Lung (tissue), 12 donors: Measurements from ENCODE around the gene TTLL13. TPM values are rescaled to one million over a fixed set of nuclear protein-coding genes. Genes with fewer than 3 reads are reported as not detected.
A peak's percentile ranks its signal among the peaks of the same experiment; 100 is the strongest.

Source experiments
- ATAC-seq: fragments of 200-7000 bp; cut with Tn5 transposase; one replicate; pipeline ENCODE4 v1.9.1; 2020; ENCODE audit warnings: moderate number of reproducible peaks; ENCODE audit not compliant: insufficient read depth, low FRiP score
- DNase-seq, 3 donors: peaks; one replicate each; pipeline ENCODE4 v3.0.0-alpha.2; 2013 to 2017
- H3K27ac ChIP-seq, 2 donors: one replicate each; pipeline ENCODE4 v1.5.1; 2013; ENCODE audit warnings: mild to moderate bottlenecking in 2 of 2, moderate library complexity in 2 of 2, control low read depth in 1 of 2, inconsistent platforms in 1 of 2, low read depth in 1 of 2, low read length in 1 of 2
- H3K27me3 ChIP-seq, 3 donors: one replicate each; pipeline ENCODE4 v1.5.1; 2013; ENCODE audit warnings: low read length in 2 of 3; ENCODE audit not compliant: control insufficient read depth in 3 of 3, insufficient read depth in 3 of 3
- H3K36me3 ChIP-seq, 4 donors: one replicate each; pipeline ENCODE4 v1.5.1; 2013; ENCODE audit warnings: low read length in 4 of 4, mild to moderate bottlenecking in 1 of 4, moderate library complexity in 1 of 4; ENCODE audit not compliant: control insufficient read depth in 4 of 4, insufficient read depth in 4 of 4
- H3K4me1 ChIP-seq, 5 donors: one replicate each; pipeline ENCODE4 v1.5.1; 2013; ENCODE audit warnings: low read length in 5 of 5, mild to moderate bottlenecking in 2 of 5, moderate library complexity in 1 of 5; ENCODE audit not compliant: control insufficient read depth in 5 of 5, insufficient read depth in 5 of 5
- H3K4me3 ChIP-seq: one replicate; pipeline ENCODE4 v1.5.1; 2013; ENCODE audit warnings: mild to moderate bottlenecking, control low read depth, moderate library complexity
- H3K9ac ChIP-seq, 2 donors: one replicate each; pipeline ENCODE4 v1.5.1; 2013; ENCODE audit warnings: low read length in 2 of 2, control low read depth in 1 of 2; ENCODE audit not compliant: insufficient read depth in 1 of 2
- H3K9me3 ChIP-seq, 4 donors: one replicate each; pipeline ENCODE4 v1.5.1; 2013; ENCODE audit warnings: low read length in 3 of 4, mild to moderate bottlenecking in 1 of 4, moderate library complexity in 1 of 4; ENCODE audit not compliant: control insufficient read depth in 4 of 4, insufficient read depth in 3 of 4
- WGBS, 2 donors: extraction: QIAGEN DNeasy Blood & Tissue Kit; methylation state at CpG; one replicate each; pipeline ENCODE4 v1.1.7; 2013; 5-methylcytosine and 5-hydroxymethylcytosine counted together
- polyA plus RNA-seq, 2 donors: library from polyadenylated mRNA; stranded (reverse); fragments of 200-250 nt; gene quantifications; one replicate each; pipeline ENCODE4 v1.2.1, GENCODE V29; 2013
- total RNA-seq, 2 donors: library from RNA; depleted of rRNA in 1 of 2; stranded (reverse); fragments of >200 nt in 1 of 2; gene quantifications; one replicate each; pipeline ENCODE4 v1.2.1, GENCODE V29; 2014 to 2021
- TF ChIP-seq, protein P1 (sequence below): IDR thresholded peaks from 2 replicates; pipeline ENCODE4 v1.5.1; 2012; ENCODE audit warnings: mild to moderate bottlenecking; ENCODE audit errors: control extremely low read depth, extremely low read depth
- donor health status: control.
- donor health status: control.
- donor health status: Bipolar disorder and iron deficiency.
- donor health status: healthy.
- donor health status: DM: yes; HTN: yes; CAD: no.

Gene TTLL13
- total and polyA plus RNA-seq, 4 donors = 0.11 to 1.4 (median 0.23) TPM

DNA sequence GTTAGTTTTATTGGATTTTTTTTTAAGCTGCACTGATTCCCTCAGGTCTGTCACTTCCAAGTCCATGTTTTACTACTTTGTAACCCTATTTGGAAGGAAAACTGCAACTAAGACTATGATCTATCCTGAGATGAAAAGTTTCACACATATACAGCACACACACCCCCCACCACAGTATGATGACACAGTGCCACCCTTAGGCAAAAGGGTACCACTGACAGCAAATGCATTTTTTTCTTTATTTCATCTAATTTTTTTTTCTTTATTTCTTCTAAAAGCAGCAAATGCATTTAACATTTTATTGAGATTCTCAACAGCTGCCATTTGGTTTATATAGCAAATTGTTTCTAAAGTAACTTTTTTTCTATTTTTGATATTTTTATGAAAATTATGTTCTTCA, 37.3 kb downstream of the TTLL13 start:
- no peak overlapping the region for H3K4me3 ChIP-seq
- no peaks in the 10 kb centered on the region for H3K9me3 ChIP-seq
- TF ChIP-seq, protein P1, sequence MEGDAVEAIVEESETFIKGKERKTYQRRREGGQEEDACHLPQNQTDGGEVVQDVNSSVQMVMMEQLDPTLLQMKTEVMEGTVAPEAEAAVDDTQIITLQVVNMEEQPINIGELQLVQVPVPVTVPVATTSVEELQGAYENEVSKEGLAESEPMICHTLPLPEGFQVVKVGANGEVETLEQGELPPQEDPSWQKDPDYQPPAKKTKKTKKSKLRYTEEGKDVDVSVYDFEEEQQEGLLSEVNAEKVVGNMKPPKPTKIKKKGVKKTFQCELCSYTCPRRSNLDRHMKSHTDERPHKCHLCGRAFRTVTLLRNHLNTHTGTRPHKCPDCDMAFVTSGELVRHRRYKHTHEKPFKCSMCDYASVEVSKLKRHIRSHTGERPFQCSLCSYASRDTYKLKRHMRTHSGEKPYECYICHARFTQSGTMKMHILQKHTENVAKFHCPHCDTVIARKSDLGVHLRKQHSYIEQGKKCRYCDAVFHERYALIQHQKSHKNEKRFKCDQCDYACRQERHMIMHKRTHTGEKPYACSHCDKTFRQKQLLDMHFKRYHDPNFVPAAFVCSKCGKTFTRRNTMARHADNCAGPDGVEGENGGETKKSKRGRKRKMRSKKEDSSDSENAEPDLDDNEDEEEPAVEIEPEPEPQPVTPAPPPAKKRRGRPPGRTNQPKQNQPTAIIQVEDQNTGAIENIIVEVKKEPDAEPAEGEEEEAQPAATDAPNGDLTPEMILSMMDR = peak; percentile 31
- DNase-seq (peak in 2 of 3 donors; percentile 48 to 49), ATAC-seq (no peak)
- H3K27me3 ChIP-seq = no peaks in the 10 kb centered on the region
- no peaks in the 10 kb centered on the region for H3K36me3 ChIP-seq
- no peak overlapping the region for H3K27ac ChIP-seq
- no peaks in the 10 kb centered on the region for H3K4me1 ChIP-seq
- no peak overlapping the region for H3K9ac ChIP-seq

DNA sequence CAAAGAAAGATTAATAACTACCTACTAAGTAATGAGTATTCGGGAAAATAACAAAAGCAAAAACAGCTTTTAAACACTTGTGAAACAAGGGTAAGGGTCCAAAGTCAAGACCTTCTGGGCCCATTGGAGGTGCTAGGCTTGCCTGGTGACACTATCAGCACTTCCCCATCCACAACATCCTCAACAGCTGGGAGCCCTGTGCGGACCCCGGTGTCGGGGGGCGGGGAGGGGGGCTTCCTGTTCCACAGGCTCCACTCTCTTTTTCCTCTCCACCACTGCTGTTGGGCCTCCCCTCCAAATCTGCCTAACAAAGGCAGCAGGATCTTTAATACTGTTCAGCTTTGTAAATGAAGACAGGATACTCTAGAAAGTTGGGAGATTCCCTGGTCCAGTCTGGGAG, 37.7 kb downstream of the TTLL13 start:
- Histone ChIP-seq H3K36me3 (no peaks in the 10 kb centered on the region), H3K9me3 (peaks cover 0 to under 1% (median 0%) of the 10 kb centered on the region in 4 donors), H3K9ac (no peak overlapping the region), H3K4me1 (peaks cover 0 to 2% (median 0%) of the 10 kb centered on the region in 5 donors), H3K27me3 (no peaks in the 10 kb centered on the region), H3K4me3 (no peak overlapping the region), H3K27ac (no peak overlapping the region)
- TF ChIP-seq, protein P1 = no peak
- peak in 1 of 3 donors; percentile 30 for DNase-seq
- WGBS, 2 donors = 27 to 31% methylated on average over 5 of the region's 5 CpGs
- no peak for ATAC-seq

DNA sequence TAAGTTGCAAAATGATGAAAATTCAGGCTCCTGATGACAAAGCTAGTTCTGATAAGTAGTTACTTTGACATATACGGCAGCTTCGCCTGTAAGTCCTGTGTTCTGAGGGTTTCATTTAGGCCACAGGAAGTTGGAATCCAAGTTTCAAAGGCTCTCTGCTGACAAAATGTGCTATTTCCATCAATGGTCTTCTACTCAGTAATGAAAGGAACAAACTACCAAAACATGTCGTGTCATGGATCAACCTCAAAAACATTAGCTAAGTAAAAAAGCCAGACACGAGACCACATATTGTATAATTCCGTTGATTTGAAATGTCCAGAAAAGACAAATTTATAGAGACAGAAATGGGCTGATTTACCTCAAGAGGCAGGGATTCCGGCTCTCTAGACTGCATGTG, 38.6 kb downstream of the TTLL13 start:
- WGBS, 2 donors = 61 to 82% methylated on average over 6 of the region's 6 CpGs
- TF ChIP-seq, protein P1 = no peak
- H3K9me3 ChIP-seq = peaks cover 0 to 2% (median 0%) of the 10 kb centered on the region in 4 donors
- DNase-seq (no peak), ATAC-seq (no peak)
- H3K27ac ChIP-seq = no peak overlapping the region
- no peaks in the 10 kb centered on the region for H3K36me3 ChIP-seq
- no peak overlapping the region for H3K9ac ChIP-seq
- H3K27me3 ChIP-seq = no peaks in the 10 kb centered on the region
- no peak overlapping the region for H3K4me3 ChIP-seq
- H3K4me1 ChIP-seq = peaks cover 0 to 2% (median 0%) of the 10 kb centered on the region in 5 donors
